IMR-90 (cell line): ENCODE results near the gene GAS6. TPM values are rescaled to one million over a fixed set of nuclear protein-coding genes. Genes with fewer than 3 reads are reported as not detected.

Source experiments
- ATAC-seq: fragments of 200-7000 bp; cut with Tn5 transposase; 2 replicates; pipeline ENCODE4 v1.9.1; 2020; ENCODE audit warnings: low read depth, mild to moderate bottlenecking, moderate library complexity
- BruUV-seq: library from RNA; stranded (reverse); fragments of 400-500 nt; replicated peaks from 2 replicates; lab custom pipeline; 2021; lab: Mats Ljungman, UMichigan
- CTCF ChIA-PET: fragments of 300-600 bp; formaldehyde crosslinking; extraction: SDS; loops from one replicate; lab custom pipeline; 2021; ENCODE audit warnings: antibody characterized with exemption; lab: Yijun Ruan, JAX
- POLR2A ChIA-PET: fragments of 300-600 bp; sonication (Branson Sonifier 250); formaldehyde crosslinking; loops from one replicate; lab custom pipeline; 2022; ENCODE audit warnings: antibody characterized with exemption; ENCODE audit not compliant: unreplicated experiment; lab: Charles Lee
- DNase-seq: peaks from one replicate; pipeline ENCODE4 v3.0.0; 2013
- H2AFZ ChIP-seq: replicated peaks from 2 replicates; pipeline ENCODE3; 2013; ENCODE audit warnings: low read length, mild to moderate bottlenecking; ENCODE audit not compliant: poor library complexity
- H2AK5ac ChIP-seq: 2 replicates; pipeline ENCODE4 v1.6.1; 2013; ENCODE audit warnings: low read depth, low read length, inconsistent platforms
- H2AK9ac ChIP-seq: replicated peaks from 2 replicates; pipeline ENCODE3; 2013; ENCODE audit warnings: mild to moderate bottlenecking, low read depth, low read length, moderate library complexity; ENCODE audit not compliant: poor library complexity
- H2BK120ac ChIP-seq: 2 replicates; pipeline ENCODE4 v1.6.1; 2013; ENCODE audit warnings: low read depth, low read length, inconsistent platforms
- H2BK15ac ChIP-seq: 3 replicates; pipeline ENCODE4 v1.6.1; 2013; ENCODE audit warnings: low read depth, low read length, inconsistent platforms
- H2BK20ac ChIP-seq: 2 replicates; pipeline ENCODE4 v1.6.1; 2013; ENCODE audit warnings: low read depth, mild to moderate bottlenecking, inconsistent platforms, low read length, moderate library complexity
- H2BK5ac ChIP-seq: 2 replicates; pipeline ENCODE4 v1.6.1; 2013; ENCODE audit warnings: mild to moderate bottlenecking, low read depth, low read length, inconsistent platforms; ENCODE audit not compliant: poor library complexity, severe bottlenecking
- H3K14ac ChIP-seq: replicated peaks from 2 replicates; pipeline ENCODE4 v1.6.1; 2013; ENCODE audit warnings: low read depth, low read length, inconsistent platforms
- H3K18ac ChIP-seq: 2 replicates; pipeline ENCODE4 v1.6.1; 2013; ENCODE audit warnings: low read depth, low read length, control low read depth
- H3K23ac ChIP-seq: 2 replicates; pipeline ENCODE4 v1.6.1; 2013; ENCODE audit warnings: low read depth, low read length, inconsistent platforms
- H3K27ac ChIP-seq: 2 replicates; pipeline ENCODE4 v1.5.1; 2013; ENCODE audit warnings: mild to moderate bottlenecking, control low read depth, low read length; ENCODE audit not compliant: insufficient read depth
- H3K27me3 ChIP-seq: 2 replicates; pipeline ENCODE4 v1.6.1; 2013; ENCODE audit warnings: low read length; ENCODE audit not compliant: control insufficient read depth, insufficient read depth
- H3K36me3 ChIP-seq: 2 replicates; pipeline ENCODE4 v1.6.1; 2013; ENCODE audit warnings: low read length, mixed read lengths; ENCODE audit not compliant: control insufficient read depth, insufficient read depth
- H3K4ac ChIP-seq: 2 replicates; pipeline ENCODE4 v1.6.1; 2013; ENCODE audit warnings: low read depth, low read length, inconsistent platforms
- H3K4me1 ChIP-seq: 2 replicates; pipeline ENCODE4 v1.6.1; 2013; ENCODE audit warnings: low read length, mixed read lengths; ENCODE audit not compliant: control insufficient read depth, insufficient read depth
- H3K4me2 ChIP-seq: 2 replicates; pipeline ENCODE4 v1.6.1; 2013; ENCODE audit warnings: low read depth, mild to moderate bottlenecking, control low read depth, low read length, moderate library complexity
- H3K4me3 ChIP-seq: 2 replicates; pipeline ENCODE4 v1.5.1; 2013; ENCODE audit warnings: low read depth, mild to moderate bottlenecking, control low read depth, low read length, moderate library complexity; ENCODE audit not compliant: insufficient read depth
- H3K56ac ChIP-seq: 2 replicates; pipeline ENCODE4 v1.6.1; 2013; ENCODE audit warnings: low read length, inconsistent platforms; ENCODE audit not compliant: insufficient read depth; ENCODE audit errors: extremely low read depth
- H3K79me1 ChIP-seq, 2 experiments: 2 replicates each; pipeline ENCODE4 v1.6.1; 2013; ENCODE audit warnings: low read length in 2 of 2, inconsistent platforms in 1 of 2, low read depth in 1 of 2
- H3K9ac ChIP-seq: 2 replicates; pipeline ENCODE4 v1.6.1; 2013; ENCODE audit warnings: low read depth, low read length, control low read depth
- H3K9me1 ChIP-seq: 2 replicates; pipeline ENCODE4 v1.6.1; 2013; ENCODE audit warnings: low read length, inconsistent platforms; ENCODE audit not compliant: insufficient read depth
- H3K9me3 ChIP-seq: 2 replicates; pipeline ENCODE4 v1.6.1; 2013; ENCODE audit warnings: low read length; ENCODE audit not compliant: control insufficient read depth, insufficient read depth
- H4K20me1 ChIP-seq: 2 replicates; pipeline ENCODE4 v1.6.1; 2013; ENCODE audit warnings: low read length, inconsistent platforms; ENCODE audit not compliant: insufficient read depth
- H4K5ac ChIP-seq: 2 replicates; pipeline ENCODE4 v1.6.1; 2013; ENCODE audit warnings: mild to moderate bottlenecking, low read depth, low read length, control low read depth
- H4K8ac ChIP-seq, 2 experiments: 2 replicates each; pipeline ENCODE4 v1.6.1; 2013; ENCODE audit warnings: low read depth in 2 of 2, low read length in 2 of 2, control low read depth in 1 of 2, inconsistent platforms in 1 of 2
- H4K91ac ChIP-seq: 2 replicates; pipeline ENCODE4 v1.6.1; 2013; ENCODE audit warnings: low read depth, low read length, inconsistent platforms; ENCODE audit not compliant: insufficient read depth
- MXI1 ChIP-seq: IDR thresholded peaks from 2 replicates; pipeline ENCODE4 v1.6.1; 2012; ENCODE audit warnings: low read depth, mild to moderate bottlenecking, low read length, moderate library complexity, borderline replicate concordance
- RAD21 ChIP-seq: IDR thresholded peaks from 2 replicates; pipeline ENCODE4 v1.6.1; 2012; ENCODE audit warnings: low read length, improper control_type of control experiment
- RCOR1 ChIP-seq: IDR thresholded peaks from 2 replicates; pipeline ENCODE4 v1.6.1; 2012; ENCODE audit warnings: mild to moderate bottlenecking, low read length, improper control_type of control experiment; ENCODE audit not compliant: insufficient replicate concordance
- WGBS, 2 experiments: methylation state at CpG; one replicate each; pipeline versions ENCODE4 v1.1.5 to v1.1.7; 2013; ENCODE audit warnings: missing lambda C conversion rate in 2 of 2; ENCODE audit not compliant: insufficient read length in 1 of 2; ENCODE audit errors: extremely low coverage in 2 of 2; 5-methylcytosine and 5-hydroxymethylcytosine counted together
- dilution Hi-C: fragments of 300-500 bp; cut with HindIII; formaldehyde crosslinking; loops from one replicate; pipeline ENCODE4 v1.14.3; 2018; ENCODE audit warnings: low sequenced_read_pairs; ENCODE audit not compliant: unreplicated experiment
- in situ Hi-C: fragments of 300-500 bp; cut with MboI; formaldehyde crosslinking; loops from 3 replicates; pipeline ENCODE4 v1.14.3; 2019; ENCODE audit warnings: low sequenced_read_pairs, inconsistent platforms, mixed read lengths
- intact Hi-C: fragments of 100-400 bp; cut with micrococcal nuclease; formaldehyde crosslinking; loops from 2 replicates; pipeline ENCODE4 v1.10.0; 2022
- polyA plus RNA-seq, 3 experiments: library from polyadenylated mRNA; depleted of rRNA; stranded (reverse); fragments of >200 nt; gene quantifications; 2 replicates each; pipeline ENCODE4 v1.2.3, GENCODE V29; 2012; ENCODE audit warnings: low replicate concordance in 1 of 3
- total RNA-seq: library from RNA; depleted of rRNA; stranded (reverse); fragments of >200 nt; gene quantifications from 2 replicates; pipeline ENCODE4 v1.2.3, GENCODE V29; 2012

GAS6 gene
- total and polyA plus RNA-seq, 2 of the 4 experiments (the other 2 are of a cell fraction), result 220 to 823 TPM

DNA sequence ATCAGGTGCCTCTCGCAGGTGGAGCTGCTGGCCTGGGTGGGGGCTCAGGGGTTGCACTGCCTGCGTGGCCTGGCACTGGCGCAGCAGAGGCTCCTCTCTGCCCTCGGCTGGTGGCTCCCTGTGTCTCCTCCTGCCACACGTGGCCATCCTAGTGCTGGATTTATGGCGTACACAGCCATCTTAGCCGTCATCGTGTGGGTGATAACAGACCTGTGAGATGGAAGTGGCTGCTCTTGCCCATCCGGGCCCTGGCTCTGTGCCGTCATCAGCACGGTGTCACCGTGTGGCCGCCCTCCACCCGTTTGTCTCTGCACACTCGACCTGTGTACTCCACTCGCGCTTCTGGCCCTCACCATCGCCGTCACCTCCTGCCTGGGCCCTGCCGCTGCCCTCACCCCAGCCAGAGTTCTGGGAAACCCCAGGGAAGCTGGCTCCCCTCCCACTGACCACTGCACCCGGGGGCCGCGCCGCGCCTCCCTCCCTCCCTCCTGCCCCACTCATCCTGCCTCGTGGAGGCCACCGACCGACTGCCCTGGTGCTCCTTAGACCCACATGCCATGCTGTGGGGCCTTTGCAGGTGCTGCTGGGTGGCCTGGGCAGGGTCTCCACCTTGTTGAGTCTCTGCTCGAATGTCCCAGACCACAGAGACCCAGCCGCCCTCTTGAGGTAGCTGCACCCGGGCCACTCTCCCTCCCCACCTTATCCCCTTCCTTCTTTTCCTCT lies 75.3 kb downstream of the GAS6 start (continued):
- no peak for TF ChIP-seq RAD21

DNA sequence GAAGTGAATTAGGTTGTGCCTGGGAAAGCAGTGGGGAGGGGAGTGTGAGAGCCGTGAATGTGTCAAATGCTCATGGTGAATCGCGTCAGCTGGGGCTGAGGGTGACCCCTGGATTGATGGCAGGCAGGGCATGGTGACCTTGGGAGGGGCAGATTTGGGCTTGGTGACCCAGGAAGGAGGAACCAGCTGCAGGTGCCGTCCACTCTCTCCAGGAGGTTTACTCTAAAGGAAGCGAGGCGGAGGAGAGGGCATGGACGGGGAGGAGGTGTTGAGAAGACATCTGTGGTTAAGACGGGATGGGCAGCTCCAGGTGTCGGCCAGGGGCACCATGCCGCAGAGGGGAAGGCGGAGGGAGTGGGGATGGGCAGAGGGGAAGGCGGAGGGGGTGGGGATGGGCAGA lies 76.2 kb downstream of the GAS6 start:
- no peak for ATAC-seq
- POLR2A ChIA-PET, result no interaction called here
- no peak overlapping the region for H4K8ac ChIP-seq

More for the DNA sequence above, 76.2 kb downstream of the GAS6 start:
- in situ Hi-C loops (no loop called here), dilution Hi-C loops (no loop called here), intact Hi-C loops (no loop called here)
- no peak overlapping the region for H3K18ac ChIP-seq
- peaks cover 10% of the 10 kb centered on the region for H3K9me1 ChIP-seq
- DNase-seq, result no peak
- CTCF ChIA-PET, result no interaction called here
- WGBS, 2 experiments, result 80% methylated on average over 1 of the region's 12 CpGs; no CpG with 5 or more reads in 1 of the 2 experiments
- H4K5ac ChIP-seq, result no peak overlapping the region
- H2BK15ac ChIP-seq, result no peak overlapping the region
- H3K4me2 ChIP-seq, result no peak overlapping the region
- H3K4ac ChIP-seq, result no peak overlapping the region
- H2AFZ ChIP-seq, result no peak overlapping the region
- H3K4me3 ChIP-seq, result no peak overlapping the region
- no peak overlapping the region for H2AK5ac ChIP-seq
- H3K4me1 ChIP-seq, result peaks cover 6% of the 10 kb centered on the region; the same call in 1 of the 2 replicates
- TF ChIP-seq RCOR1 (no peak), MXI1 (no peak)
- H3K14ac ChIP-seq, result no peak overlapping the region
- no peak overlapping the region for H3K9ac ChIP-seq
- H2BK5ac ChIP-seq, result no peak overlapping the region
- H3K27me3 ChIP-seq, result peaks cover 18% of the 10 kb centered on the region
- H4K20me1 ChIP-seq, result peaks cover 7% of the 10 kb centered on the region; the same call in 1 of the 2 replicates
- peaks cover 0 to 5% of the 10 kb centered on the region in 2 experiments; a peak in 1 of 4 replicates for H3K79me1 ChIP-seq
- H2BK120ac ChIP-seq, result no peak overlapping the region
- H3K9me3 ChIP-seq, result peaks cover 4% of the 10 kb centered on the region
- H3K56ac ChIP-seq, result no peak overlapping the region
- no peak overlapping the region for H3K23ac ChIP-seq
- no peaks in the 10 kb centered on the region for H3K36me3 ChIP-seq
- H2BK20ac ChIP-seq, result no peak overlapping the region
- H4K91ac ChIP-seq, result no peak overlapping the region
- H3K27ac ChIP-seq, result no peak overlapping the region
- no peak overlapping the region for H2AK9ac ChIP-seq
- BruUV-seq, result no TSS peak
